ENCODE measurements around the gene ZNF841.
"Not testable (repeated sequence)": the region's sequence is repeated elsewhere in the genome, so short reads cannot be mapped to it uniquely, and the experiment has no call there.

The ZNF841 gene

GRCh38 chr19:52095172-52096014 lies at the start of gene ZNF841:
ZNF841 (minus strand) TSS chr19:52095765; CDS start chr19:52084801, 10,964 bp downstream.
- peak; percentile 94 for DNase-seq

- DNase-seq = no peak
Observed at GRCh38 chr19:52142001-52142595, 46.5 kb upstream of the ZNF841 start.

GRCh38 chr19:52141203-52141602 lies 45.6 kb upstream of the ZNF841 start:
- DNase-seq = no peak

GRCh38 chr19:52140032-52140710 lies 44.6 kb upstream of the ZNF841 start:
- DNase-seq = no peak

GRCh38 chr19:52139252-52140031 lies 43.9 kb upstream of the ZNF841 start, which contains the start of gene ZNF616:
ZNF616 (minus strand) TSS chr19:52139938; CDS start chr19:52130512, 9,426 bp downstream.
- DNase-seq = peak; percentile 99

GRCh38 chr19:52138983-52139251 lies 43.4 kb upstream of the ZNF841 start:
- DNase-seq = no peak

GRCh38 chr19:52138278-52138982 lies 42.9 kb upstream of the ZNF841 start:
- peak; percentile 69 for DNase-seq

- DNase-seq = no peak
Observed at GRCh38 chr19:52120286-52120685, 24.7 kb upstream of the ZNF841 start.

- no peak for DNase-seq
Observed at GRCh38 chr19:52115526-52116053, 20.0 kb upstream of the ZNF841 start.

GRCh38 chr19:52114691-52115090 lies 19.1 kb upstream of the ZNF841 start:
- no peak for DNase-seq

GRCh38 chr19:52112624-52113023 lies 17.1 kb upstream of the ZNF841 start:
- no peak for DNase-seq

GRCh38 chr19:52110780-52111179 lies 15.2 kb upstream of the ZNF841 start:
- no peak for DNase-seq

GRCh38 chr19:52102782-52103181 lies 7.2 kb upstream of the ZNF841 start:
- no peak for DNase-seq

- no peak for DNase-seq
Observed at GRCh38 chr19:52101866-52102562, 6.4 kb upstream of the ZNF841 start.

GRCh38 chr19:52099497-52100138 lies 4.1 kb upstream of the ZNF841 start:
- no peak for DNase-seq

- DNase-seq = not testable (repeated sequence)
Observed at GRCh38 chr19:52096416-52096815, 851 bp upstream of the ZNF841 start.

- DNase-seq = no peak
Observed at GRCh38 chr19:52094526-52095130, 937 bp downstream of the ZNF841 start.

GRCh38 chr19:52086481-52086880 lies 9.1 kb downstream of the ZNF841 start:
- no peak for DNase-seq

GRCh38 chr19:52070496-52070895 lies 25.1 kb downstream of the ZNF841 start:
- DNase-seq = no peak

- DNase-seq = no peak
Observed at GRCh38 chr19:52069653-52070052, 25.9 kb downstream of the ZNF841 start.
